ENCODE measurements around the gene TNFRSF18. TPM values are rescaled to one million over a fixed set of nuclear protein-coding genes. Genes with fewer than 3 reads are reported as not detected.

TNFRSF18 gene
- total and polyA plus RNA-seq, 3 donors from 2014 or later = 0.67 TPM; not detected in 2

- no peak overlapping the region for H3K27ac ChIP-seq
These were observed 37.4 kb upstream of the TNFRSF18 start for GRCh38 chr1:1243807-1244191.

GRCh38 chr1:1243266-1243660 is 36.9 kb upstream of the TNFRSF18 start:
- Histone ChIP-seq H3K9me3 (no peaks in the 10 kb centered on the region), H3K27me3 (no peaks in the 10 kb centered on the region), H3K4me3 (no peak overlapping the region), H3K27ac (no peak overlapping the region), H3K4me1 (peaks cover 3% of the 10 kb centered on the region), H3K36me3 (ENCODE audit: low read depth, missing control alignments) (no peaks in the 10 kb centered on the region)
- TF ChIP-seq CTCF (IDR thresholded peaks at IDR 0.05) (no peak), POLR2A (IDR thresholded peaks at IDR 0.05) (no peak)
- intact Hi-C loops (cut with DNase I; ENCODE audit: low total_unique reads) = loop anchor here (10.0 kb wide), 1 partner anchor 118 kb away; no protein-coding TSS in a partner anchor
- WGBS, 2 donors = 92 to 97% methylated on average over 11 to 23 of the region's 23 CpGs
- DNase-seq = no peak

More at GRCh38 chr1:1243807-1244191, 37.4 kb upstream of the TNFRSF18 start:
- intact Hi-C loops (cut with DNase I; ENCODE audit: low total_unique reads) = loop anchor here (10.0 kb wide), 1 partner anchor 119 kb away; no protein-coding TSS in a partner anchor
- no peaks in the 10 kb centered on the region for H3K9me3 ChIP-seq
- TF ChIP-seq POLR2A (IDR thresholded peaks at IDR 0.05) = no peak
- no peak for TF ChIP-seq CTCF (IDR thresholded peaks at IDR 0.05)
- H3K4me1 ChIP-seq = peaks cover 3% of the 10 kb centered on the region
- no peak overlapping the region for H3K4me3 ChIP-seq
- no peaks in the 10 kb centered on the region for H3K27me3 ChIP-seq
- DNase-seq = no peak
- H3K36me3 ChIP-seq (ENCODE audit: low read depth, missing control alignments) = no peaks in the 10 kb centered on the region
- WGBS, 2 donors = 84 to 100% methylated on average over 1 to 23 of the region's 23 CpGs

GRCh38 chr1:1242461-1243265 is 36.3 kb upstream of the TNFRSF18 start:
- H3K27ac ChIP-seq = no peak overlapping the region
- no peak for DNase-seq
- H3K9me3 ChIP-seq = no peaks in the 10 kb centered on the region
- no peaks in the 10 kb centered on the region for H3K27me3 ChIP-seq
- H3K4me3 ChIP-seq = no peak overlapping the region
- peaks cover 3% of the 10 kb centered on the region for H3K4me1 ChIP-seq
- TF ChIP-seq POLR2A (IDR thresholded peaks at IDR 0.05) (no peak), CTCF (IDR thresholded peaks at IDR 0.05) (no peak)
- H3K36me3 ChIP-seq (ENCODE audit: low read depth, missing control alignments) = no peaks in the 10 kb centered on the region
- 93 to 100% methylated on average over 3 to 40 of the region's 41 CpGs for WGBS, 2 donors
- intact Hi-C loops (cut with DNase I; ENCODE audit: low total_unique reads) = loop anchor here (10.0 kb wide), 1 partner anchor 118 kb away; no protein-coding TSS in a partner anchor

- WGBS, 2 donors = 72 to 93% methylated on average over 4 to 26 of the region's 26 CpGs
- TF ChIP-seq POLR2A (IDR thresholded peaks at IDR 0.05) (no peak), CTCF (IDR thresholded peaks at IDR 0.05) (no peak)
- no peaks in the 10 kb centered on the region for H3K9me3 ChIP-seq
- H3K4me1 ChIP-seq = no peaks in the 10 kb centered on the region
- no peaks in the 10 kb centered on the region for H3K36me3 ChIP-seq (ENCODE audit: low read depth, missing control alignments)
- H3K4me3 ChIP-seq = no peak overlapping the region
- DNase-seq = no peak
- intact Hi-C loops (cut with DNase I; ENCODE audit: low total_unique reads) = loop anchor here (10.0 kb wide), 1 partner anchor 117 kb away; no protein-coding TSS in a partner anchor
- H3K27me3 ChIP-seq = no peaks in the 10 kb centered on the region
- H3K27ac ChIP-seq = no peak overlapping the region
These were observed 35.3 kb upstream of the TNFRSF18 start for GRCh38 chr1:1241588-1242219.

Data from testis (tissue), 3 donors.